Bronchial epithelial cell (primary cell): ENCODE measurements around the gene ARFGAP2. TPM values are rescaled to one million over a fixed set of nuclear protein-coding genes. Genes with fewer than 3 reads are reported as not detected.
"Not testable (repeated sequence)": the region's sequence is repeated elsewhere in the genome, so short reads cannot be mapped to it uniquely, and the experiment has no call there.

Experiments used
- DNase-seq: peaks from one replicate; pipeline ENCODE4 v3.0.0-alpha.2; 2010; ENCODE audit warnings: low read depth
- FAIRE-seq: peaks from 2 replicates; lab custom pipeline; 2011; peaks lifted over from hg19 to GRCh38; lab: Jason Lieb, UNC
- H3K27me3 ChIP-seq: 2 replicates; pipeline ENCODE4 v1.5.1; 2011; ENCODE audit warnings: low read length; ENCODE audit not compliant: control insufficient read depth, insufficient read depth
- H3K36me3 ChIP-seq: 2 replicates; pipeline ENCODE4 v1.5.1; 2011; ENCODE audit warnings: low read length; ENCODE audit not compliant: control insufficient read depth, insufficient read depth
- H3K4me3 ChIP-seq: 2 replicates; pipeline ENCODE4 v1.5.1; 2011; ENCODE audit warnings: mild to moderate bottlenecking, low read depth, low read length, control low read depth
- CTCF ChIP-seq: IDR thresholded peaks from 2 replicates; pipeline ENCODE4 v1.5.1; 2011; ENCODE audit warnings: mild to moderate bottlenecking, moderate library complexity, low read length, control low read depth, inconsistent platforms; ENCODE audit not compliant: insufficient read depth, severe bottlenecking
- total RNA-seq: library from RNA; depleted of rRNA; stranded (reverse); fragments of >200 nt; gene quantifications from 2 replicates; pipeline ENCODE4 v1.2.1, GENCODE V29; 2014

Gene ARFGAP2
- total RNA-seq, 1 donor from 2014 or later: 105 TPM

GRCh38 chr11:47204637-47204989 lies 27.9 kb upstream of the ARFGAP2 start:
- Histone ChIP-seq H3K27me3 (no peaks in the 10 kb centered on the region), H3K4me3 (no peak overlapping the region), H3K36me3 (no peaks in the 10 kb centered on the region)
- FAIRE-seq: peak; percentile 68
- TF ChIP-seq CTCF: no peak
- peak; percentile 87 for DNase-seq

GRCh38 chr11:47202576-47202975 lies 25.9 kb upstream of the ARFGAP2 start:
- no peaks in the 10 kb centered on the region for H3K27me3 ChIP-seq
- H3K4me3 ChIP-seq: no peak overlapping the region
- no peaks in the 10 kb centered on the region for H3K36me3 ChIP-seq
- no peak for DNase-seq
- no peak for TF ChIP-seq CTCF
- no peak for FAIRE-seq

GRCh38 chr11:47201015-47201414 lies 24.3 kb upstream of the ARFGAP2 start:
- H3K4me3 ChIP-seq: no peak overlapping the region
- H3K36me3 ChIP-seq: no peaks in the 10 kb centered on the region
- no peak for DNase-seq
- no peaks in the 10 kb centered on the region for H3K27me3 ChIP-seq
- FAIRE-seq: no peak
- TF ChIP-seq CTCF: no peak

GRCh38 chr11:47198161-47198560 lies 21.5 kb upstream of the ARFGAP2 start:
- DNase-seq, H3K4me3 ChIP-seq, H3K36me3 ChIP-seq, H3K27me3 ChIP-seq, FAIRE-seq: not testable (repeated sequence)

- Histone ChIP-seq H3K27me3 (no peaks in the 10 kb centered on the region), H3K4me3 (no peak overlapping the region), H3K36me3 (no peaks in the 10 kb centered on the region)
- FAIRE-seq (no peak), DNase-seq (no peak)
- TF ChIP-seq CTCF: no peak
Observed at GRCh38 chr11:47192111-47192510, 15.4 kb upstream of the ARFGAP2 start.

GRCh38 chr11:47191137-47191536 lies 14.5 kb upstream of the ARFGAP2 start:
- not testable (repeated sequence) for H3K36me3 ChIP-seq, H3K27me3 ChIP-seq, DNase-seq, FAIRE-seq, H3K4me3 ChIP-seq

GRCh38 chr11:47189100-47189834 lies 12.6 kb upstream of the ARFGAP2 start:
- peak; percentile 94 for DNase-seq
- FAIRE-seq: peak; percentile 99
- Histone ChIP-seq H3K27me3 (no peaks in the 10 kb centered on the region), H3K4me3 (no peak overlapping the region), H3K36me3 (no peaks in the 10 kb centered on the region)
- TF ChIP-seq CTCF: no peak
